Amygdala (tissue), 56 donors: ENCODE data around the gene CMTM1.
A peak's percentile ranks its signal among the peaks of the same experiment; 100 is the strongest.
"Not testable (repeated sequence)": the region's sequence is repeated elsewhere in the genome, so short reads cannot be mapped to it uniquely, and the experiment has no call there.

Experiments used
- DNase-seq, 56 donors: peaks; one replicate each; lab custom pipeline; 2025; lab: John Stamatoyannopoulos, UW

Gene CMTM1

GRCh38 chr16:66587881-66588600 is 21.8 kb downstream of the CMTM1 start:
- DNase-seq = peak in 2 of 56 donors; percentile 17 to 18

GRCh38 chr16:66588981-66589713 is 22.9 kb downstream of the CMTM1 start:
- DNase-seq = peak in 7 of 56 donors; percentile 15 to 46 (median 32)

GRCh38 chr16:66590322-66590721 is 24.1 kb downstream of the CMTM1 start:
- DNase-seq = no peak

- no peak for DNase-seq
Observed at GRCh38 chr16:66591018-66591417, 24.8 kb downstream of the CMTM1 start.

GRCh38 chr16:66592241-66592640 is 26.0 kb downstream of the CMTM1 start:
- DNase-seq = no peak

GRCh38 chr16:66592814-66593213 is 26.6 kb downstream of the CMTM1 start:
- DNase-seq = no peak

- no peak for DNase-seq
Observed at GRCh38 chr16:66594739-66595138, 28.5 kb downstream of the CMTM1 start.

GRCh38 chr16:66596559-66596958 is 30.3 kb downstream of the CMTM1 start:
- DNase-seq = not testable (repeated sequence)

- no peak for DNase-seq
Observed at GRCh38 chr16:66596986-66597848, 31.0 kb downstream of the CMTM1 start.

- DNase-seq = no peak
Observed at GRCh38 chr16:66598111-66598510, 31.9 kb downstream of the CMTM1 start.

GRCh38 chr16:66599726-66600125 is 33.5 kb downstream of the CMTM1 start:
- DNase-seq = no peak

GRCh38 chr16:66600477-66600876 is 34.2 kb downstream of the CMTM1 start:
- DNase-seq = no peak

- no peak for DNase-seq
Observed at GRCh38 chr16:66601471-66601870, 35.2 kb downstream of the CMTM1 start.

- DNase-seq = peak in 13 of 56 donors; percentile 22 to 60 (median 31)
Observed at GRCh38 chr16:66603537-66604375, 37.5 kb downstream of the CMTM1 start.

- peak in 14 of 56 donors; percentile 16 to 61 (median 44) for DNase-seq
Observed at GRCh38 chr16:66604376-66605176, 38.3 kb downstream of the CMTM1 start, which contains the start of gene CMTM3. TSS of gene CMTM3 (plus strand) at chr16:66604704. CDS start at chr16:66604806, 102 bp downstream.

- DNase-seq = peak in 4 of 56 donors; percentile 49 to 74 (median 52)
Observed at GRCh38 chr16:66605177-66605978, 39.1 kb downstream of the CMTM1 start.

GRCh38 chr16:66605979-66606751 is 39.9 kb downstream of the CMTM1 start:
- DNase-seq = no peak
